DOHH2 (cell line): ENCODE results near the gene KIF1B.

ENCODE experiments used
- H3F3A ChIP-seq: fragments of 200-600 bp; sonication (generic), shearing (Covaris generic); 2 replicates; pipeline ENCODE4 v1.6.0; 2016; ENCODE audit warnings: antibody characterized with exemption, mild to moderate bottlenecking; ENCODE audit not compliant: control insufficient read depth, insufficient read depth
- H3K27ac ChIP-seq: fragments of 200-600 bp; sonication (generic); 2 replicates; pipeline ENCODE4 v1.5.1; 2014; ENCODE audit warnings: low read depth, mild to moderate bottlenecking, low read length, moderate library complexity
- H3K27me3 ChIP-seq: fragments of 200-600 bp; sonication (generic); 2 replicates; pipeline ENCODE4 v1.6.1; 2014; ENCODE audit warnings: mild to moderate bottlenecking, low read length, mixed read lengths; ENCODE audit not compliant: control insufficient read depth
- H3K36me3 ChIP-seq: fragments of 200-600 bp; sonication (generic); 2 replicates; pipeline ENCODE4 v1.6.1; 2014; ENCODE audit warnings: mild to moderate bottlenecking, low read length, moderate library complexity, mixed read lengths; ENCODE audit not compliant: control insufficient read depth
- H3K4me1 ChIP-seq: fragments of 200-600 bp; sonication (generic); 2 replicates; pipeline ENCODE4 v1.6.1; 2014; ENCODE audit warnings: mild to moderate bottlenecking, low read length, mixed read lengths; ENCODE audit not compliant: control insufficient read depth
- H3K4me2 ChIP-seq: fragments of 200-600 bp; sonication (generic); 2 replicates; pipeline ENCODE4 v1.6.0; 2014; ENCODE audit warnings: mild to moderate bottlenecking, low read length, moderate library complexity
- H3K4me3 ChIP-seq: fragments of 200-600 bp; sonication (generic); 2 replicates; pipeline ENCODE4 v1.5.1; 2014; ENCODE audit warnings: mild to moderate bottlenecking, low read length, mixed read lengths
- H3K79me2 ChIP-seq: fragments of 200-600 bp; sonication (generic); 2 replicates; pipeline ENCODE4 v1.6.1; 2014; ENCODE audit warnings: mild to moderate bottlenecking, low read length, mixed read lengths; ENCODE audit not compliant: control insufficient read depth
- H3K9me2 ChIP-seq: fragments of 200-600 bp; sonication (generic); replicated peaks from 2 replicates; pipeline ENCODE4 v1.6.1; 2014; ENCODE audit warnings: mild to moderate bottlenecking, low read length, mixed read lengths; ENCODE audit not compliant: control insufficient read depth
- H3K9me3 ChIP-seq: fragments of 200-600 bp; sonication (generic); 2 replicates; pipeline ENCODE4 v1.6.1; 2014; ENCODE audit warnings: antibody characterized with exemption, low read length, mixed read lengths; ENCODE audit not compliant: control insufficient read depth, insufficient read depth
- H4K20me1 ChIP-seq: fragments of 200-600 bp; sonication (generic); 2 replicates; pipeline ENCODE4 v1.6.0; 2014; ENCODE audit warnings: low read depth, mild to moderate bottlenecking, antibody characterized with exemption, low read length, moderate library complexity; ENCODE audit not compliant: control insufficient read depth, insufficient read depth
- CTCF ChIP-seq: fragments of 200-600 bp; sonication (generic); IDR thresholded peaks from one replicate; pipeline ENCODE4 v1.5.1; 2014; ENCODE audit warnings: antibody characterized with exemption, mild to moderate bottlenecking, low read depth, low read length; ENCODE audit not compliant: poor library complexity, severe bottlenecking
- EZH2phosphoT487 ChIP-seq: fragments of 200-600 bp; sonication (generic); IDR thresholded peaks from 2 replicates; pipeline ENCODE4 v1.6.1; 2017; ENCODE audit warnings: borderline replicate concordance, mild to moderate bottlenecking, antibody characterized with exemption, low read length, moderate library complexity, mixed read lengths

Gene KIF1B

GRCh38 chr1:10401281-10401680 is 190.9 kb downstream of the KIF1B start:
- H3K27ac ChIP-seq = no peak overlapping the region
- peaks cover 20% of the 10 kb centered on the region for H3K4me1 ChIP-seq
- H3K36me3 ChIP-seq = peaks cover 58% of the 10 kb centered on the region
- no peak overlapping the region for H3K4me3 ChIP-seq
- H4K20me1 ChIP-seq = 0 out of 2 replicates have a peak, but pooled peaks cover 8% of the 10 kb centered on the region
- peaks cover 31% of the 10 kb centered on the region for H3K79me2 ChIP-seq
- H3K27me3 ChIP-seq = no peaks in the 10 kb centered on the region
- H3K9me3 ChIP-seq = no peaks in the 10 kb centered on the region
- H3K4me2 ChIP-seq = no peak overlapping the region
- TF ChIP-seq EZH2phosphoT487 = no peak
- no peak for TF ChIP-seq CTCF
- H3F3A ChIP-seq = no peaks in the 10 kb centered on the region
- no peaks in the 10 kb centered on the region for H3K9me2 ChIP-seq

GRCh38 chr1:10402729-10403274 is 192.4 kb downstream of the KIF1B start:
- Histone ChIP-seq H3K4me2 (no peak overlapping the region), H3K36me3 (peaks cover 73% of the 10 kb centered on the region), H3F3A (no peaks in the 10 kb centered on the region), H3K4me1 (peaks cover 20% of the 10 kb centered on the region), H3K9me2 (no peaks in the 10 kb centered on the region), H4K20me1 (0 out of 2 replicates have a peak, but pooled peaks cover 8% of the 10 kb centered on the region), H3K27ac (no peak overlapping the region), H3K27me3 (no peaks in the 10 kb centered on the region), H3K4me3 (no peak overlapping the region), H3K79me2 (peaks cover 31% of the 10 kb centered on the region), H3K9me3 (no peaks in the 10 kb centered on the region)
- TF ChIP-seq CTCF (no peak), EZH2phosphoT487 (no peak)

- no peak for TF ChIP-seq CTCF
- no peaks in the 10 kb centered on the region for H4K20me1 ChIP-seq
- no peaks in the 10 kb centered on the region for H3K4me1 ChIP-seq
- no peak overlapping the region for H3K4me3 ChIP-seq
- no peaks in the 10 kb centered on the region for H3K27me3 ChIP-seq
- no peak overlapping the region for H3K27ac ChIP-seq
- no peaks in the 10 kb centered on the region for H3K9me3 ChIP-seq
- H3K36me3 ChIP-seq = peaks cover 89% of the 10 kb centered on the region
- H3K9me2 ChIP-seq = no peaks in the 10 kb centered on the region
- peaks cover under 1% of the 10 kb centered on the region for H3K79me2 ChIP-seq
- H3K4me2 ChIP-seq = no peak overlapping the region
- H3F3A ChIP-seq = no peaks in the 10 kb centered on the region
These were observed 196.8 kb downstream of the KIF1B start for GRCh38 chr1:10407201-10407600.
